GM04504 (cell line): ENCODE data around the gene TSC22D2.
"Not testable (repeated sequence)": the region's sequence is repeated elsewhere in the genome, so short reads cannot be mapped to it uniquely, and the experiment has no call there.

Experiments used
- DNase-seq: peaks from one replicate; pipeline ENCODE4 v3.0.0-alpha.2; 2012; ENCODE audit warnings: low read depth

The TSC22D2 gene

DNA sequence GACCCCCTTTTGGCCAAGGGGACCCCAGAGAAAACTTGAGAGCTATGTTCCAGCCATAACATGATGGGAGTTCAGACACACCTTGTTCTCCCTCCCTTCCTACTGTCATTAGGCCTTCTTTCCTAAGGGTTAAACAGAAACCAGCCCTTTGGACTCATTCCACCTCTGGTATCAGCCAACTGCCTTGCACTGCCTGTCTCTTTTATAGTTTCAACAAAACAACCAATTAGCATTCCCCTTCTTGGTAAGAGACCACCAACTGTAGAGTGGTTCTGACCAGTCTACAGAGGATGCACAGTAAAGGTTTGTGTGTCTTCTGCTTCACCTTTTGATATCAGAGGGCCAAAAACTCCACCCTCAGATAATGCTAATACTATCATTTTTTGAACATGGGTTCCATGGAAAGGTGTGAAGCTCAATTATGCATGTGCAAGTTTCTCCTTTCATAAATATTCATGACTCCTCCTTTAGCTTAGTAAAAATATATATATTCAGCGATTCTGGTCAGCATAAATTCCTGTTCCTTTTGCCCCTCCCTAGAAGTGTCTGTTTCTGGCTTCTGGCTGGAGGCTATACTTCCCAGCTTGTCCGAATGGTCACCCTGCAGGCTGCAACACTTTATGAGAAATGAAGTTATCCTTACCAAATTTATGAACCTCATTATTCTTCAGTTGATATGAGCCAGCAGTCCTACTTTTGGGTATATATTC is 82.3 kb downstream of the TSC22D2 start:
- no peak for DNase-seq

DNA sequence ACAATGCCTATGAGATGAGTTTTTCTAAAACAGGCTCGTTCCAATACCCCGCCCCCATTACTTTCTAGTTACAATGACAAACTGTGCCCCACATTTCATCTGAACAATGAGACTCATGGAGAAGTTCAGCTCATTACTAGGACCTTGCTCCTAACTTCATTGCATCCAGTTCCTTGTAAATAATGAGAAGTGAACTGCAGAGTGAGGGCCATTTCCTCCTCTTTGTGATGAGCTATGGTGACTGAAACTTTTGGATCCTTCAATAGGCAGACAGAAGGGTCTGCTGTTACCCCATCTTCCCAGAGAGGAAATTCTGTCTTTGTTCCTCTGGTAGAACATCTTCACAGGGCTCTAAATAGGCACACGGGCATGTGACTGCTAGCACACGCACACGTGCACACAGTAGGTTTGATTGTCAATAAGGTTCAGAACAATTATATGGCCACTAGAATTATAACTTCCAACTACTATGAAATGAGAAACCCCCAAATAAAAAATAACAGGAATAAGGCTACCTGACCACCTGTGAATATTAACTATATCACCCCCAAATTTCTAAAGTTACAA is 86.4 kb downstream of the TSC22D2 start:
- no peak for DNase-seq

DNA sequence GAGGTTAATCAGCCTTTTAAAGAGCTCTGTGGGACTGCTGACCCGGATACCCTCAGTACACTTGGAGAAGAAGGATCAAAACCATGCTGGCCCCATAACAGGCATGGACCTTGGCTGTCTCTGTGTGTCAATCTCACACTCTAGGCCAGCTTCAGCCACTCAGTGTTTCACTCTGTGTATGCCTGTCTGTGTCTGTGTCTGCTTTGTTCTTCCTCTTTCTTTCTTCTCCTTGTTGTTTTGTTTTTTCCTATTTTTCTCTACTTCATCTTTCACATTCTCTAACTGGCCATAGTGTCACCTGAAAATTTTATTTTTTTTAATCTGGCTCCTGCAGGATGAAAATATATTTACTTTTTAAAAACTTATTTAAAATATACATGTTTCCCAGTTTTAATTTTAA is 87.1 kb downstream of the TSC22D2 start:
- no peak for DNase-seq

DNA sequence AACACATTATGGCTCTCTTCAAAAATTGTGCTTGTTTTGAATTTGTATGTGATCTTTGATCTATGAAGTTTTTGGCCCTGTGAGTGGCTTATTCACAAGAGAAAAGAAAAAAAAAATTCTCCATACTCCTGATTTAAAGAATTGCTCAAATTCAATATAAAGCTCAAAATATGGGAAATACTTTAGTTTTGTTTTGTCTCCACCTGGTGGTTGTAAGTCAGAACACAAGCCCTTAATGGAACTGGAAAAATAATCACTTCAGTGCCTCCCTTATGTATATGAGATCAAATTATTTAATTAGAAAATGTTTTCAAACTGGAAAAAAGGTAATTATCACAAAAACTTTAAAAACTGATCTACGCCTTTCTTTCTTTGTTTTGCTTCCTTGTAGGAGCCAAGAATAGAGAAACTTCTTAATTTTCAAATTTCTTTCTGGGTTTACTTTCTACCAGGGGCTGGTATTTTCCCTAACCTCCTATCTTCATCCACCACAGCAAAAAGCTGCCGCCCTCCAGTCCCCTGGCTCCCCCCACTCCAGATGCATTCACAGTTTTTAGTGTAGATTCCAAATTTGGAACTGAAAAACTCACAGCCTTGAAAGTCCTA is 87.6 kb downstream of the TSC22D2 start:
- peak; percentile 28 for DNase-seq

DNA sequence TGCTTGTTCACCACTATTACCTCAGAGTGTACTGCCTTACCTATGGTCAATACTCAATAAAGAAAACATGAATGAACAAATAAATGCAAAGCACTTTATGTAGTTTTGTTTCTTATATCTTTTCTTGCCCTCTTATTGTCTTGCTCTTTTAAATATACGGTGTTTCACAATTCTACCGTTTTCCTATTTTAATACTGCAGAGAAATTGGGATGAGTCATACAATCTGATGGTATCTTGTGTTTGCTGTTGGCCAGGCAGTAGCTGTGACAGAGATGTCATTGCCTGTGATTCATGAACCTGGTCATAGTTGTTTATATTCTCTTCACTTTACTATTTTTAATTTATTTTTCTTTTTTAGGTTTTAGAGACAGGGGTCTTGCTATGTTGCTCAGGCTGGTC is 89.9 kb downstream of the TSC22D2 start:
- DNase-seq, result peak; percentile 41

DNA sequence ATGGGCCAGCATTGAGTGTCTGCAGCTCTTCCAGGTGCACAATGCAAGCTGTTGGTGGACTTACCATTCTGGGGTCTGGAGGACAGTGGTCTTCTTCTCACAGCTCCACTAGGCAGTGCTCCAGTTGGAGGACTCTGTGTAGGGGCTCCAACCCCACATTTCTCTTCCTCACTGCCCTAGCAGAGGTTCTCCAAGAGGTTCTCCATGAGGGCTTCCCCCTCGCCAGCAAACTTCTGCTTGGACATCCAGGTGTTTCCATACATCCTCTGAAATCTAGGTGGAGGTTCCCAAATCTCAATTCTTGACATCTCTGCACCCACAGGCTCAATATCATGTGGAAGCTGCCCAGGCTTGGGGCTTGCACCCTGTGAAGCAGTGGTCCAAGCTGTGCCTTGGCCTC is 92.9 kb downstream of the TSC22D2 start:
- not testable (repeated sequence) for DNase-seq

DNA sequence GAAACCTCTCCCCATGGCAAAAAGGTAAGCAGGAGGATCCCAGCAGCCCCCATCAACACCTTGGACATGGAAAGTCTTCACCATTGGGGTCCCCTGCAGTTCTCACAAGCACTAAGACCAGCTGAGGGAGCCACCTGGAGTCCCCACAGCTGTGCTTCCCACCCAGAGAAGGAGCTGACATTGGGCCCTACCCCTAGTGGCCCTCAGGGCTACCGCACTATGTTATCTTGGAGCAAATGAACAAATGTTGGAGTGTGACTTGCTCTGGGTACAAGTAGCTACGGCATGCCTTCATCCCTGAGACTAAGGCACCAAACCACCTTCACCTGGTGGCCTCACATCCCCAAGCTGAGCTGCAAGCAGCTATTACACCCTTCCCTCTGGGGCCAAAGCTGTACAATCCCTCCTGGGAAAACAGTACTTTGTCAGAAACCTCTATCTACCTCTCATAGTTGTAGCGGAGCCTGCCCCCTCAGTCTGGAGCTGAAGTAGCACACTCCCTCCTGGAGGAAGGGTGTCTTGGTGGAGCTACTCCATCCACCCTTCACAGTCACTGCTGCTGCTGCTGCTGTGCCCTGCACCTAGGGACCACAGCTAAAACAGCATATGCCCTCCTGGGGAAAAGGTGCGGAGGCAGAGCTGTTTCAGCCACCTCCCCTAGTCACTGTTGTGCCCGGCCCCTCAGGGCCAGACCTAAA is 95.5 kb downstream of the TSC22D2 start:
- DNase-seq, result no peak

DNA sequence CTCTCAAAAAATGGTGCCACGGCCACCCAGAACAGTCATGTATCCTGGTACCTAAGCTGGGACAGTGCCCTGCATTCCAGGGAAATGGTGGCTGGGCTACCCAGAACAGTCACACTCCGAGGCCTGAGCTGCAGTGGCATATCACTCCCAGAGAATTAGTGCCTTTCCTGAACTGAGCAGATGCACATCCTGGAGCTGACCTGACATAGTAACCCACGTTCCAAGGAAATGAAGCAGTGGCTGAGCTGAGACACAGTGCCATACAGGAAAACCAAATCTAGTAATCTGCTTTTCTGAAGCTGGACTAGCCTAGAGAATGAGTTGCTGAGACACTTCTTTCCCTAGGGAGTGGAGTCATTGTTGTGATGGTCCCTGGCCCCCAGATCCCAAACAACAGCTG is 96.4 kb downstream of the TSC22D2 start:
- no peak for DNase-seq

DNA sequence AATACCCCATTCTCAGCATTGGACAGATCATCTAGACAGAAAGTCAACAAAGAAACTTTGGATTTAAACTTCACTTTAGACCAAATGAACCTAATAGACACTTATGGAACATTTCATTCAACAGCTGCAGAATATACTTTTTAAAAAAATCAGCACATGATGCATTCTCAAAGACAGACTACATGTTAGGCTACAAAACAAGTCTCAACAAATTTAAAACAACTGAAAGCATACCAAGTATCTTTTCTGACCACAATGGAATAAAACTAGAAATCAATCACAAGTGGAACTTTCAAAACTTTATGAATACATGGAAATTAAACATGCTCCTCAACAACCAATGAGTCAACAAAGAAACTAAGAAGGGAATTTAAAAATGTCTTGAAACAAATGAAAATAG is 100.3 kb downstream of the TSC22D2 start:
- no peak for DNase-seq

DNA sequence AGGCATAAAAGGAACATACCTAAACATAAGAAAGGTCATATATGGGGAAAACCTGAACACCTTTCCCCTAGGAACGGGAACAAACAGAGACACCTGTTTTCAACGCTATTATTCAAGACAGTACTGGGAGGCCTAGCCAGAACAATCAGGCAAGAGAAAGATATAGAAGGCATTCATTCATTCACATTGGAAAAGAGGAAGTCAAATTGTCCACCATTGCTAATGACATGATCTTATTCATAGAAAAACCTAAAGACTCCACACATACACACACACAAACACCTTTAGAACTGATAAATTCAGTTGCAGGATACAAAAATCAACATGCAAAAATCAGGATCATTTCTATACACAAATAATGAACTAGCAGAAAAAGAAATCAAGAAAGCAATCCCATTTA is 101.7 kb downstream of the TSC22D2 start:
- DNase-seq, result no peak

DNA sequence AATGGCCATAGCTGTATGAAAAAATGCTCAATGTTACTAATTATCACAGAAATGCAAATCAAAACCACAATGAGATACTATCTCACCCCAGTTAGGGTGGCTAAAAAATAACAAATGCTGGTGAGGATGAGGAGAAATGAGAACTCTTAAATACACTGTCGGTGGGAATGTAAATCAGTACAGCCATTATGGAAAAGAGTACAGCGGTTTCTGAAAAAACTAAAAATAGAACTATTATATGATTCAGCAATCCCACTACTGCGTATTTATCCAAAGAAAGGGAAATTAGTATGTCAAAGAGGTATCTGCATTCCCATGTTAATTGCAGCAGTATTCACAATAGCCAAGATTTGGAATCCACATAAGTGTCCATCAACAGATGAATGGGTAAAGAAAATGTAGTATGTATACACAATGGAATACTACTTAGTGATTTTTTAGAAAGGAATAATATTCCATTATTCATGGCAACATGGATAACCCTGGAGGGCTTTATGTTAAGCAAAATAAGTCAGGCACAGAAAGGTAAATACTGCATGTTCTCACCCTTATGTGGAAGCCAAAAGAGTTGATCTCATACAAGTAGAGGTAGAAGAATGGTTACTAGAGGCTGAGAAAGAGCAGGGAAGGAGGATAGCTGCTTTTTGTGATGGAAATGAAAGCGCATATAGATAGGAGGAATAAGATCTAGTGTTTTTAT is 103.2 kb downstream of the TSC22D2 start:
- no peak for DNase-seq

DNA sequence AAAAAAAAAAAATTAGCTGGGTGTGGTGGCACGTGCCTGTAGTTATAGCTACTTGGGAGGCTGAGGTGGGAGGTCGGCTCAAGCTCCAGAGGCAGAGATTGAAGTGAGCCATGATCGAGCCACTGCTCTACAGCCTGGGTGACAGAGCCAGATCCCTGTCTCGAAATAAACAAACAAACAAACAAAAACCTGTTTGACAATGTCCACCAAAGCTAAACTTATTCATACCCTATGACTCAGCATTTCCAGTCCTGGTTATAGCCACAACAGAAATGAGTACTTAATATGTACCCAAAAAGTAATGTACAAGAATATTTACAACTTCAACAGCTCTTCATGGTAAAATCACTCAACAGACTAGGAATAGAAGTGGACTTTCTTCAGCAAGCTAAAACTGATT is 107.1 kb downstream of the TSC22D2 start:
- DNase-seq, result no peak
